ENCODE data around the gene ARHGEF1.

GRCh38 chr19:41906916-41907680, 24.1 kb downstream of the ARHGEF1 start:
- no peak for TF ChIP-seq EZH2 (IDR thresholded peaks at IDR 0.05; ENCODE audit: low read length, missing control alignments)
- no peak for TF ChIP-seq CTCF (conservative IDR thresholded peaks at IDR 0.05 in 1 of 2, IDR thresholded peaks at IDR 0.05 in 1 of 2; ENCODE audit: low read depth in 1 of 2, low read length in 2 of 2)
